D721Med (cell line): ENCODE data around the gene KANSL1.

ENCODE experiments used
- DNase-seq: peaks from one replicate; pipeline ENCODE4 v3.0.0; 2011; ENCODE audit warnings: low spot score; ENCODE audit not compliant: insufficient read length
- FAIRE-seq: peaks from 2 replicates; lab custom pipeline; 2011; peaks lifted over from hg19 to GRCh38; lab: Jason Lieb, UNC
- TF ChIP-seq, protein P1 (sequence below): IDR thresholded peaks from 2 replicates; pipeline ENCODE4 v1.5.1; 2012; ENCODE audit warnings: mild to moderate bottlenecking, control low read depth; ENCODE audit not compliant: insufficient read depth; ENCODE audit errors: missing control alignments

The KANSL1 gene

GRCh38 chr17:46202424-46202823 lies 9.2 kb upstream of the KANSL1 start:
- FAIRE-seq, result no peak
- TF ChIP-seq, protein P1, sequence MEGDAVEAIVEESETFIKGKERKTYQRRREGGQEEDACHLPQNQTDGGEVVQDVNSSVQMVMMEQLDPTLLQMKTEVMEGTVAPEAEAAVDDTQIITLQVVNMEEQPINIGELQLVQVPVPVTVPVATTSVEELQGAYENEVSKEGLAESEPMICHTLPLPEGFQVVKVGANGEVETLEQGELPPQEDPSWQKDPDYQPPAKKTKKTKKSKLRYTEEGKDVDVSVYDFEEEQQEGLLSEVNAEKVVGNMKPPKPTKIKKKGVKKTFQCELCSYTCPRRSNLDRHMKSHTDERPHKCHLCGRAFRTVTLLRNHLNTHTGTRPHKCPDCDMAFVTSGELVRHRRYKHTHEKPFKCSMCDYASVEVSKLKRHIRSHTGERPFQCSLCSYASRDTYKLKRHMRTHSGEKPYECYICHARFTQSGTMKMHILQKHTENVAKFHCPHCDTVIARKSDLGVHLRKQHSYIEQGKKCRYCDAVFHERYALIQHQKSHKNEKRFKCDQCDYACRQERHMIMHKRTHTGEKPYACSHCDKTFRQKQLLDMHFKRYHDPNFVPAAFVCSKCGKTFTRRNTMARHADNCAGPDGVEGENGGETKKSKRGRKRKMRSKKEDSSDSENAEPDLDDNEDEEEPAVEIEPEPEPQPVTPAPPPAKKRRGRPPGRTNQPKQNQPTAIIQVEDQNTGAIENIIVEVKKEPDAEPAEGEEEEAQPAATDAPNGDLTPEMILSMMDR, result no peak
- DNase-seq, result no peak

GRCh38 chr17:46201491-46201890 lies 8.3 kb upstream of the KANSL1 start:
- DNase-seq, result no peak
- FAIRE-seq, result no peak
- TF ChIP-seq, protein P1, result no peak

DNA sequence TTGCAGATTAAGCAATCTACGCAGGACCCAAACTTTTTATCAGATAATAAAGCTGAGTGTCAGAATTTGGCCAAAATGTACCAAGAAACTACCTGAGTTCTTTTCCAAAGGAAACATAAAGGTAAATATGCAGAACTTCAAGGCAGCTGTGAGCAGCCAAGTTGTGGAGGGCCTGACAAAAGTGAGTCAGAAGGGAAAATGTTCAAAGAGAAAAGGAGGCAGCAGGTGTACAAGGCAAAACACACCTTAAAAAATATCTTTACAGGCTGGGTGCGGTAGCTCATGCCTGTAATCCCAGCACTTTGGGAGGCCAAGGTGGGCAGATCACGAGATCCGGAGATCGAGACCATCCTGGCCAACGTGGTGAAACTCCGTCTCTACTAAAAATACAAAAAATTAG lies 7.0 kb upstream of the KANSL1 start:
- TF ChIP-seq, protein P1, result no peak
- FAIRE-seq (no peak), DNase-seq (no peak)

DNA sequence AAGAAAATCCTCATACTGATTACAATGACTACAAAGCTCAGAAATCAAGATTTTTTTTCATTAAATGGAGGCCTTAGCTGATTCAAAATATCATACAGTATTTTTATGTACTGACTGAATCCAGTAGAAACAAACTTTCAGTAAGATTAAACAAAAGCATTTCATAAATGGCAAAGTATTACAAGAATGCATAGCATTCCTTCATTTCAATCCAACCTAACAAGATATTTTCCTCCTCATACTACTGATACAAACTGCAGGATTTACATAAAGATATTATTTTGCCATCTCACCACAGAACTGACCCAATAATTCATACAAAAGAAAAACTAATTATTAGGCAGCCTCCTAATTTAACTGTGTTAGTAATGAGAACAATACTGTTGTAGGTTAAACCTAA lies 6.2 kb upstream of the KANSL1 start:
- TF ChIP-seq, protein P1, result no peak
- DNase-seq (no peak), FAIRE-seq (no peak)

DNA sequence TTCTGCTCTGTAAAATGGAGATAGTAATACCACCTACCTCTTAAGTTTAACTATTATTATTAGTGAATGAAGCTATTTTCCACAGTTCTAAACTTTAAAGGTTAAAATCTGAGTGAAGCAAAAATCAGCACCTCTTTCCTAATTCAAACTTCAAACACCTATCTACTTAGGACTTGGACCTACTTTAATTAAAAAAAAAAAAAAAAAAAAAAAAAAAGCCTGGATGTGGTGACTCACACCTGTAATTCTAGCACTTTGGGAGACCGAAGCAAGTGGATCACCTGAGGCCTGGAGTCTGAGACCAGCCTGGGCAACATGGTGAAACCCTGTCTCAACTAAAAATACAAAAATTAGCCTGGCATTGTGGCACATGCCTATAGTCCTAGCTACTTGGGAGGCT lies 5.0 kb upstream of the KANSL1 start:
- FAIRE-seq, result no peak
- TF ChIP-seq, protein P1, result no peak

GRCh38 chr17:46197530-46197929 lies 4.3 kb upstream of the KANSL1 start:
- TF ChIP-seq, protein P1, result no peak
- FAIRE-seq (no peak), DNase-seq (no peak)

More for the DNA sequence above, 5.0 kb upstream of the KANSL1 start:
- no peak for DNase-seq

DNA sequence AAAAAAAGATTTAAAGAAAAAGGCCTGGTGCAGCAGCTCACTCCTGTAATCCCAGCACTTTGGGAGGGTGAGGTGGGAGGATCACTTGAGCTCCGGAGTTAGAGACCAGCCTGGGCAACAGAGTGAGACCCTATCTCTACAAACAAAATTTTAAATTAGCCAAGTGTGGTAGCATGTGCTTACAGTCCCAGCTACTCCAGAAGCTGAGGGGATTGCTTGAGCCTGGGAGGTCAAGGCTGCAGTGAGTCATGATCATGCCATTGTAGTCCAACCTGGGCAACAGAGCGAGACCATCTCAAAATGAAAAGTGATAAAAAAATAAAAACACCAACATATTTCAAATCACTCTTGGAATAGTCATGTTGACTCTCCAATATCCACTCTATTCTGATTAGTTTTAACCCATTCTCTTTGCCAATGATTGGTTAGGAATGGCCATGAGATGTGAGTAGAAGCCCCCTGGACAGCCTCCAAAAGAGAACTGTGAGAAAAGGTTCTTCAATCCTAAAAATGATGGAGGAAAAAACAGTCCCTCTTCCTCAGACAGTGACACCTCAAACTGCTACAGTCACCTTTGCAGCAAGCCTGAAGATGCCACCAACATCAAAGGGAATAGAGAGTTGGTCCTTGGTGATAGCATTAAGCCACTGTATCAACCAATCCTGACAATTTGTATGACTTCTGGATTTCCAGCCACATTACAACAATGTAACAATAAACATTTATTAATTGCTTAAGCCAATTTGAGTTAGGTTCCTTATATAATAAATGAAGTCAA lies 2.9 kb upstream of the KANSL1 start:
- FAIRE-seq, result no peak
- DNase-seq, result no peak
- TF ChIP-seq, protein P1, result no peak
